Hematopoietic multipotent progenitor cell treated with erythropoietin and hydrocortisone succinate and interleukin-3 and kit ligand, for 8 days (in vitro differentiated cells): ENCODE results near the gene RBM47.

Experiments used
- DNase-seq: peaks from one replicate; pipeline ENCODE4 v3.0.0-alpha.2; 2015

RBM47 gene

DNA sequence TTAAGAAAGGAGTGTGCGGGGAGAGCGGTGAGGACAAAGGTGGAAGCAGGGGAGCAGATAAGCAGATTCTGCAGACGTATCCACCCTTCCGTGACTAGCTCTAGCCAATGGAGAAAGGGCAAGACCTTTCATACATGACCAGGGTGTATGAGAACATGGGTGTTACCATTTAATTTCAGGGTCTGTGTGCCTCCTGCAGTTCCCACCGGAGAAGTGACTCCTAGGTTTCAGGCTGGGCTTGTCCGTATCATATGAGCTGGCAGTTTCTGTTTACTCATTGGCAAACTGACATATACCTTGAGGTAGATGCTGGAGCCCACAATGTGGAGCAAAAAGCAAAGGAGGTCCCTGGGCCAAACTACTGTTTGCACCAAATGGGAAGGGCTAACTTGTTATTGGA is 6.8 kb downstream of the RBM47 start:
- DNase-seq = no peak

DNA sequence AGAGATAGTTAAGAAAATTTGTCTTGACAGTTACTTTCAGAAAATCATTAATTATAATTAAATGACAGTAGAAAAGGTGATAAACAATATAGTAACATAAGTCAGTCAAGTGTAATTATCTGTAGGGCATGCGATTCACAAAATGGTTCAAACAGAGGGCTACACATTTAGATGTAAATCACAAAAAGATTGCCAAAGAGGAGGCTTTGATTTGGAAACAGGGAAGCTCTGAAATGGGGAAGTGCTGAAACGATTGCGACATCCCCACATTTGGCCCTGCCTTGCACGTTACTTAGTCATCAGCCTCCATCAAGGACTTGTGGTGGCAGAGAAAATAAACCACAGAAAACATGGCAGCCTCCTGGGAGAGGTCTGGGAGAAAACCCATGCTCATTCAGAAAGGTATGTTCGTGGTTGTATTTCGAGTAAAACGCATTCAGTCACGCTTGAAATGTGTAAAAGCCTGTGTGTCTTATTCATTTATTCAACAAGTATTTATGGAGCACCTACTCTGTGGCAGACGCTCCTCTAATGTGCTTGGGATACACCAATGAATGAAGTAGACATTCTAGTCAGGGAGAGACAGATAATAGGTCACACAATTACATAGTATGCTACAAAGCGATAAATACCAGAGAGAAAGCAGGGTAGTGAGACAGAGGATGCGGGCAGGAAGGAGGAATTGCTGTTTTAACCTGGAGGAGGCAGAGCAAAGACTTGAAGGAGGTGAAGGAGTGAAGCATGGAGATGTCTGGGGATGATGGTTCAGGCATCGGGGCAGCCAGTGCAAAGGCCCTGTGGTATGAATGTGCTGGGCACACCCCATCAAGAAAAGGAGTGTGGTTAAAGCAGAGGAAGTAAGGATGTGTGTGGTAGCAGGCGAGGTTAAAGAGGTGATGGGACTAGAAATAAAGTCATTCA is 7.8 kb downstream of the RBM47 start:
- DNase-seq = peak; percentile 41

DNA sequence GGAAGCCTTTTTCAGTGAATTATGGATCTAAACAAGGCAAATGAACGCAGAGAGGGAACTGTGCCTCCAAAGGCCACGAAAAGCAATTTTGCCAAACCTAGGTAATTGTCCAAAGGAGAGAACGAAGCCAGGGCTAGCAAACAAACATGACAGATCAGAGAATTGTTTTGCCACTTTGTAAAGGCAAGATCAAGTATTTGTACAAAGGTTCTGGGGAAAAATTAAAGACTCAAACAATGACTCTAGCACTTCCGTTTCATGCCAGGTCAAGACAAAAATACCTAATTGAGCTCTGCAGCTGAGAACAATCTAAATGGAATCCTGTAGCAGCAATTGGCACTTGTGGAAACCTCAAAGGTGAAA is 8.5 kb downstream of the RBM47 start:
- no peak for DNase-seq

DNA sequence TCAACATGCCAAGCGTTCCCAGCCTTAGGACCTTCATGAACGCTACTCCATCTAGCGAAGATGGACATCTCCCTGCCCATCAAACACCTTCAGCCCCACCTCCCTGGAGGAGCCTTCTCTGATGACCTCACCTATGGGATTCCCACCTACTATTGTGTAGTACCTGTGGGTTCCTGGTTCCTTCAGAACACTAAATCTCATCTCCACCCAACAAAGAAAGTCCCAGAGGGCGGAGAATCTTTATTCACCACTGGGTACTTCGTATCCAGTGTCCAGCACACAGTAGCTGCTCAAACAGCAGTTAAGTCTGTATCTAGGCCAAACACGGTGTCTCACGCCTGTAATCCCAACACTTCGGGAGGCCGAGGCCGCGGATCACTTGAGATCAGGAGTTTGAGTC is 10.1 kb downstream of the RBM47 start:
- DNase-seq = no peak

DNA sequence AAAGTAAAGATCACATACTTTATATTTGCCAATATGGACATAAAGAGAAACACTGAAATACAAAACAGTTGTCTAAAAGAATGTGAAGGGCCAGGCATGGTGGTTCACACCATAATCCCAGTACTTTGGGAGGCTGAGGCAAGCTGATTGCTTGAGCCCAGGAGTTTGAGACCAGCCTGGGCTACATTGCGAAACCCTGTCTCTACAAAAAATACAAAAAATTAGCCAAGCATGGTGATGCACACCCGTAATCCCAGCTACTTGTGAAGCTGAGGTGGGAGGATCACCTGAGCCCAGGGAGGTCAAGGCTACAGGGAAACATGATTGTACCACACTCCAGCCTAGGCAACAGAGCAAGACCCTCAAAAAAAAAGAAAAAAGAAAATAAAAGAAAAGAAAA is 11.8 kb downstream of the RBM47 start:
- no peak for DNase-seq

DNA sequence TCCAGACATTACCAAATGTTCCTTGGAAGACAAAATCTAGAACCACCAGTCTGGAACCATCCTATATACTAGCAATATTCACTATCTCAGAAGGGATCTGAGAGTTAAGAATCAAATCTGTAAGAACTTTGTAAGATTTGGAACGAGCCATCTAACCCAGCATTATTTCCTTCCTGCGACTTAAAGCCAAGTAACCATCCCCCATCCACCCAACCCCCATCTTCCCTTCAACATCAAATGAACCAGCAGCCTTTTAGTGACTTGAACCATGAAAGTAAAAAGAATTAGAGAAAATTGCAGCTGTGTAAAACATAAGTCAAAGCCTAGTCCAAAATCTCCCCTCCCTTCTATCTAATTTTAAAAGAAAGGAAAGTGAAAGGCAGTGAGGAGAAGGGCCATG is 15.6 kb downstream of the RBM47 start:
- DNase-seq = no peak

DNA sequence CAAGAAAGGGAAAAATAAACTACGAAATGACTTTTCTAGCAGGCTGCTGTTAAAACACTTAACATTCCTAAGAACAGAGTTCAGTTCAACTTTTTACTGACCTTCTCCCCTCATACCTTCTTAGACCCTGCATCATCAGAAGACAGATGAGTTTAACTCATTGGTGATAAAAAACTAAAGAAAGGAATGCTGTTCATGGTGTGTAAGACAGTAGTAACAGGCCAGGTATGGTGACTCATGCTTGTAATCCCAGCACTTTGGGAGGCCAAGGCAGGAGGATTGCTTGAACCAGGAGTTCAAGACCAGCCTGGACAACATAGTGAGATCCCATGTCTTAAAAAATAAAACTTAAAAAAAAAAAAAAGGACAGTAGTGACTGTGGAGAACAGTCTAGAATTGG is 16.2 kb downstream of the RBM47 start:
- no peak for DNase-seq

DNA sequence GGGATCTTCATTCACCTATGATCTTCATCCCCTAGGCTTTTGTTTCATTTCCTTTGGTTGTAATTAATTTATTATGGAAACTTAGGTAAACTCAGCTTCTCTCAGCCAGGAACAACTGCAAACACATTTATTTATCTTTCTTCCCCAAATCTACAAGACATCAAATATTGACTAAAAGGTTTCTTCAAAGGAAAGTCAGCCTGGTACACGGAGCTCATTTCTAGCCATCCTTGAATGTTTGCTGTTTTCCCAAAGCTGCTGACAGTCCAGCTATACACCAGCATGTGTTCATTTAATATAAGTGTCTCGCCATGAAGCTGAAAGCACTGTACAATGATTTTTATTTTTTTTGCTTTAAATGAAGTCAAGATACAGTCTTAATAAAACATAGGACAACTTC is 16.8 kb downstream of the RBM47 start:
- no peak for DNase-seq

DNA sequence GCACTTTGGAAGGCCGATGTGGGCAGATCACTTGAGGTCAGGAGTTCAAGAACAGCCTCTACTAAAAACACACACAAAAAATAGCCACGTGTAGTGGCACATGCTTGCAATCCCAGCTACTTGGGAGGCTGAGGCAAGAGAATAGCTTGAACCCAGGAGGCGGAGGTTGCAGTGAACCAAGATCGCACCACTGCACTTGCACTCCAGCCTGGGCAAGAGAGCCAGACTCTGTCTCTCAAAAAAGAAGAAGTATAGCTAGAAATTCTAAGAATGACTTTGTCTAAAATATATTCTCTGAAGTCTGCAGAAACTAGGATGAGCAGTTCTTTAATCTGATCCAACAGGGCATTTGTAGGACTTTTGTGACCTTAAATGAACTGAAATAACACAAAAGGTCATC is 17.4 kb downstream of the RBM47 start:
- no peak for DNase-seq

DNA sequence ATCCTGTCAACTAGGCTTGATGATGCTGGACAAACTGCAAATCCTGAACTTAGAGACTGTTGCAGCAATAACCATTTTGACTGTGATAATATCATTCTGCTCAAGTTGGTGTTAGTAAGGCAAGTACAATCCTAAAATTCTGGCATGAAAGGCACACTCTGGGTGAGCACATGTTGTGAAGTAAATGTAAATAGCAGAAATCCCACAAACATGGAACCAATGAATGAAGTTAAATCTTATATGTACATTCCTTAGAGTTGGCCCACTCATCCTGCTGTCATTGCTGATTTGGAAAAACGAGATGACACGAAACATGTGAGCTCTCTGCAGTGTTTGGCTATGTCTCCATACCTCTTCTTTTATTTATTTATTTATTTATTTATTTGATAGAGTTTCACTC is 21.0 kb downstream of the RBM47 start:
- no peak for DNase-seq

DNA sequence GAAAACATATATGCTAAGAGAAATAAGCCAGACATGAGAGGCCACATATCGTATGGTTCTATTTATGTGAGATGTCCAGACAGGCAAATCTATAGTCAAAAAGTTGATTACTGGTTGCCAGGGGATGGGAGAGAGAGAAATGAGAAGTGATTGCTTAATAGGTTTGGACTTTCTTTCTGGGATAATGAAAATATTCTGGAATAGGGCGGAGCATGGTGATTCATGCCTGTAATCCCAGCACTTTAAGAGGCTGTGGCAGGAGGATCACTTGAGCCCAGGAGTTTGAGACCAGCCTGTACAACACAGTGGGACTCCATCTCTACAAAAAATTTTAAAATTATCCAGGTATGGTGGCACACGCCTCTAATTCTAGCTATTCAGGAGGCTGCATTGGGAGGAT is 22.4 kb downstream of the RBM47 start:
- DNase-seq = no peak

DNA sequence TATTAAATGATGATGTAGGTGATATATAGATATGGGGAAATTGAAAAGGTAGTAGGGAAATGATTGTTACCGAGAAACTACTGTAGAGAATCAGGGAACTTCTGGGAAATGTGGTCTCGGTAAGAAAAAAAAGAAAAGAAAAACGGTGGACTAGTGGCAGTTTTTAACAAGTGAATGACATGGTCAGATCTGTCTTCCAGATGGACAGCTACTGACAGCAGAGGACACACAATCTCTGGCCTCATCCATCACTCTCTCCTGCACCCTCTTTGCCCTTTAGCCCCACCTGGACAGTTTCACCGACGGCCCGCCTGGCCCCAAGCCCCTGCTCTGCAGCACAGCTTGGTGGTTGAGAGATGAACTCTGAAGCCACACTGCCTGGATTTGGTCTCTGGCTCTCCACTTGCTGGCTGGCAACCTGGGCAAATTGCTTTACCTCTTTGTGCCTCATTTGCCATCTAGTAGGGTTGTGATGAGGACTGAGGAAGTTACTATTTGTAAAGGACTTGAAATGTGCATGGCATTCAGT is 23.4 kb downstream of the RBM47 start:
- DNase-seq = no peak

DNA sequence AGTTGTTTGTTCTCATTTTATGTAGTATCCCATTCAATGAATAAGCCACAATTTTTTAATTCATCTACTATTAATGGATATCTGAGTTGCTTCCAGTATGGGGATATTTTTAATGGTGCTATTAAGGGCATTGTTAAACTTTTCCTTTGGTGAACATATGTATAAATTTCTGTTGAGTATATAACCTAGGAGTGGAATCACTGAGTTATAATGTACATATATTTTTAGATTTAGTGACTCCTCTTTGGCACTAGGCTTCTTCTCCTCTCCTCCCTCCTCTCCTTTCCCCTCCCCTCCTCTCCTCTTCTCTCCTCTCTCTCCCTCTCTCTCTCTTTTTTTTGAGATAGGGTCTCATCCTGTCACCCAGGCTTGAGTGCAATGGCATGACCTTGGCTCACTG is 26.4 kb downstream of the RBM47 start:
- DNase-seq = no peak

DNA sequence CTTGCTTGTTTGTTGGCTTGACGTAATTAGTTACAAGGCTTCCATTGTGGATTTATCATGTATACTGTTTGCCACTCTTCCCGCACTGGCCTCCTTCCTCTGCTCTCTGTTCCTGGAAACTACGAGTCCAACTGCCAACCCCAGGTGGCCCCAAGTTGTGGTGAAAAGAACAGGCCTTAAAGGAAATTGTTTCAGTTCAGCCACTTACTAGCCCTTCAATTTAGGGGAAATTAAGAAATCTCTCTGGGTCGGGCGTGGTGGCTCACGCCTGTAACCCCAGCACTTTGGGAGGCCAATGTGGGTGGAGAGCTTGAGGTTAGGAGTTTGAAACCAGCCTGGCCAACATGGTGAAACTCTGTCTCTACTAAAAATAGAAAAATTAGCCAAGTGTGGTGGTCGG is 28.0 kb downstream of the RBM47 start:
- DNase-seq = peak; percentile 7

DNA sequence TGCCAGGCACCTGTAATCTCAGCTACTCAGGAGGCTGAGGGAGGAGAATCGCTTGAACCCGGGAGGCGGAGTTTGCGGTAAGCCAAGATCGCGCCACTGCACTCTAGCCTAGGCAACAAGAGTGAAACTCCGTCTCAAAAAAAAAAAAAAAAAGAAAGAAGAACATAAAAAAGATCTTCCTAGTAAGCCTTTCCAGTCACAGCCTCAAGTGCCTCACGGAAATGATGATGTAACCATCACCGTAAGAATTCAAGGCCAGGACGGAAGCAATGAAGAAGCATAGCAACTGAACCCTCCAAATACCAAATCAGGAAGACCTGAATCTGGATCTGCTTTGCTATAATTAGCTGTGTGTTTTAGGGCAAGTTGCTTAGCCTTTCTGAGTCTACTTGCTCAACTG is 28.8 kb downstream of the RBM47 start:
- no peak for DNase-seq

DNA sequence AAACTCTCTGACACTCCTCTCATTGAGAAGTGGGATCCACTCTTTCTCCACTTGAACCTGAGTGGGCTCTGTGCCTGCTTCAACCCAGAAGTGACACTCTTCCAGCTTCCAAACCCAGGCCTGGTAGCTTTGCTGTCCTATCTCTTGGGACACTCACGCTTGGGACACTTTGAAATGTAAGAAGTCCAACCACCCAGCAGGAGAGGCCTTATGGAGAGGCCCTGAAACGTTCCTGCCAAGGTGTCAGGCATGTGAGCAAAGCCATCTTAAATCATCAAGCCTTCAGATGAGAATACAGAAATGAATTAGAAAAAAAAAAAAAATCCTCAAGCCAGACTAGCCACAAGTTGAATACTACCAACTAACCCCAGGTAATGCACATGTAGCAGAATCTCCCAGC is 30.2 kb downstream of the RBM47 start:
- DNase-seq = no peak

DNA sequence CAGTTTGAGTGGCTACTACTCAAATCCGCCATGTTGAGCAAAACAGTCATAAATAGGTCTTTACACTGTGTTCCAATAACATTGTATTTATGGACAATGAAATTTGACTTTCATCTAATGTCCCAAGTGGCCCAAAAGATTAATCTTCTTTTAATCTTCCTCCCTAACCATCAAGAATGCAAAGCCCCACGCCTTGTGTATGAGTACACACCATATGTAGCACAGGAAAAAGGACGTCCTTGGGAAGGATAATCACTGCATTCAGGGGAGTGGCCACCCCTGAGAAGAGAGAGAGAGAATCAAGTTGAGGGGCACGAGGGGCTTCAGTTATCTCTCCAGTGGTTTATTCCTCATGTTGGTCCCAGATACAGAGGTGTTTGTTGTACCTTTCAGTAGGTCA is 33.1 kb downstream of the RBM47 start:
- DNase-seq = no peak

DNA sequence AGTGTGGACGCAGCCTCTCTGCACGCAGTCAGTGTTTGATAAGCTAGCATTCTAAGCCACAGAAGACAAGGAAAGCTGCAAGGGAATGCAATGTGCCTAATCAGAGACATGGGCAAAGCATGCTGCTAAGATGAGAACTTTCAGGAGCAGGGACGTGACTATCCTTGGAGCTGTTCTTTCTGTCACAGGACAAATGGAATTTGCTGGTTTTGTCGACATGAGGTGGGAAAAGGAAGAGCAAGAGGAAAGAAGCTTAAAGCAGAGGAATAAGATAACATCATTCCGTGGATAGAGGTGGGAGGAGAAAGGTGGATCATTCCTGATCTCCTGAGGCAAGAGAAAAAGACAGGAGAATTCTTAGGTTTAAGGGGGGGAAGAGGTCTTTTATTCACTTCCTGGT is 33.7 kb downstream of the RBM47 start:
- no peak for DNase-seq

DNA sequence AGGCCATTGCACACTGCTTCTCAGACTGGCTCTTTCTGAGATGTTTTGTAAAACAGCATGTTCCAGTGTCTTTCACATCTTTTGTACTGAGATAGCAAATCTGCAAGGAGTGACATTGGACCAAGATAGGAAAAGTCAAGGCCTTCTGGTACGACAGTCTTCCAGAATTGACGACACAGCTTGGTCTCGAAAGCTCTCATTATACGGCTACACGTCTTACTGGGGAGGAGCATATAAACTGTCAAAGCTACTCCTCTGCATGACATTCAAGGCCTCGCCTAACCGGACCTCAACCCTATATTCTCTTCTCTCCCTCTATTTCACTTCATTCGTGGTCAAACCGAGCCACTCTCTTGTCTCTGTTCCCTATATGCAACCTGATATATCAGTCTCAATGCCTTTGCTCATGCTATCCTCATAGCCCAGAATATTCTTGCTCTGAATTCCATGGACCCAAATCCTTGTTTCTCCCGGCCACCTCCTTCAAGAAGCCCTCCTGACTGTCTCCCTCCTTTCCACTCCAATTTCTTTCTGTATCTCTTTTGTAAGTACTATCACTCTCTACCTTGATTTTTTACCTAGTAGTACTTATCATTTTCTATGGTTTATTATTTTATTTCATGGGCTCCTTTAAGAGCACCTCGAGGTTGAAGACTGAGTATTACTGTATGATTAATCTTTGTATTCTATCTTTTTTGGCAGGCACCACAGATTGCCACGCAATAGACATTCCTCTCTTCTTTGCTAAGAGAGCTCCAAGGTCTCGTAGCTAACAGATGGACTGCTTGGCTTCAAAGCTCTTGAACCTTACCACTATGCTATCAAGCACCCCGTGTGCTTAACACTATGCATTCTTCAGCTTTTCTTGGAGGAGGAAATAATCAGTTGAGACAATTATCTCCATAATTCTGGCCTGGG is 35.1 kb downstream of the RBM47 start:
- no peak for DNase-seq

DNA sequence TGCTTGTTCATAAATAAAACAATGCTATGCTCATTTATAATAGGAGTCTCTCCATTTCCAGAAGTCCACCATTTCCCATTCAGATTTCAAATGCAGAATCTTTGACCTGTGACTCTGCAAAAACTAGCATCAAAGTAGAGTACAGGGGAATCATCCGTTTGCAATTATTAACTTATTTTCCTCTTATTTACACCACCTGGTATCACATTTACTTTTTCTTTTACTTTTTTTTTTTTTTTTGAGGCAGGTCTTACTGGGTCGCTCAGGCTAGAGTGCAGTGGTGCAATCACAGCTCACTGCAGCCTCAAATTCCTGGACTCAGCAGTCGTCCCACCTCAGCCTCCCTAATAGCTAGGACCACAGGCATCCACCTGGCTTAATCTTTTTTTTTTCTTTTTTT is 37.6 kb downstream of the RBM47 start:
- DNase-seq = no peak

DNA sequence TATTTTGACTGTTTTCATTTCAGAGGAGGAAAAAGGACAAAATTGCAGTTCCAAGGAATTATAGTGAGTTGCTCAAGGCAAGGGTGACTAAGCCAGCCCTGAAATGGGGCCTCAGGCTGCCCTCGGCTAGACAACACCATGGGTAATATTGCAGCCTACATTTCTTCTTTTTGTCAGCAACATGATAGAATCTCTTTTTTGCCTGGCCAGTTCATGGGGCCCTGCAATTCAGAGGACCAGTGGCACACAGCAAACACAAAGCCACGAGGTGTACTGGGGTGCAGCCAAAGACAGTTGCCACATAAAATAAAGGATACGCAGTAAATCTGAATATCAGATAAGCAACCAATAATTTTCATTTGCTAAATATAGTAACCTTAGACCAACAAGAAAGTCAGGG is 41.8 kb downstream of the RBM47 start:
- no peak for DNase-seq

DNA sequence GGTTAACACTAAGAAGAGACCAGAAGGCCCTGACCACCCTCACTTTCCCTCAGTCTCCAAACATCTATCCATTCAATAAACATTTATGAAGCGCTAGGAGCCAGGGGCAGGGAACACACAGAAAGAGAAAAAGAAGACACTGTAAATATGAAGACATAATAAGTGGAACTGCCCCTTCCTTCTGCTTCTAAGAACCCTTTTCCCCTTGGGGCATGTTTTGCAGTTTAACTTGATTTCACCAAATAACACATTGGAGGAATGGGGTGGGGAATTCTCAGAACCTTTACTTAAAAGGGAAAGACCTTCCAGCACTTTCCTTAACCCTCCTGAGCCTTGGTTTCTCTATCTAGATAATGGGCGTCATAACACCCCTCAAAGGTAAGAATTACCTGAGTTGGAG is 42.3 kb downstream of the RBM47 start:
- no peak for DNase-seq

DNA sequence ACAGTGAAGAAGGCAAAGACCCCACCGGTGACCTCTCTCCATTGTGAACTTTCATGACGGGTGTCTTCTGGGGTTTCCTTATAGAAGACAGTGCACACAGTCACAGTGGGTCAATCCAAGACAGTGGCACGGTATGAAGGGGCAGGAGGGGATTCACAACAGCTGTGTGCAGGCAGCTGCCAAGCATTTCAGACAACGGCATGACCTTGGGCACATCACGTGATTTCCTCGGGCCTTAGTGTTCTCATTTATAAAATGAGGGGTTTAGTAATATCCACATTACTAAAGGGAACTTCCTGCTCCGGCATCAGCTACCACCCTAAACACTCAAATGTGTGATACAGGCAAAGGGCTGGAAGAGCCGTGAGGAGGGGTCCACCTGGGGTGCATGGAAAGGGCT is 42.9 kb downstream of the RBM47 start:
- no peak for DNase-seq

DNA sequence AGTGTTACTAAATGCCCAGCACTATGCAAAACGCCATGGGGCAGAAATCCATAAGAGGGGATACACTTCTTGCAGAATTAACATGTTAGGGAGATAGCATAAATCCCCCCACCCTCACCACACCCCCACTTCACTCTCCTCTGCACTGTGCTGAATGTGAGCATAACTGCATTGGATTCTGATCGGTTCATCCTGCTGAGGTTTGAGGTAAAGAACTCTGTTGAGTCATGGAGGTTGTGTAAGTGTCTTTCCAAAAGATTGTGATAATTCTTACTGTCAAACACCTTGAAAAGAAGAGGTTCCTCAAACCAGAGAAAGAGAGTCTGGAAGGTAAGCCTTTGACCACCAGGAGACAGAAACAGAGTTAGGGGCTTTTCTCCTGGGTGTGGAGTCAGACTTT is 43.6 kb downstream of the RBM47 start:
- DNase-seq = no peak
